Hypothalamus (tissue), 51 donors: ENCODE measurements around the gene OR6C70.

Source experiments
- DNase-seq, 51 donors: peaks; one replicate each; lab custom pipeline; 2025; lab: John Stamatoyannopoulos, UW

The OR6C70 gene

DNA sequence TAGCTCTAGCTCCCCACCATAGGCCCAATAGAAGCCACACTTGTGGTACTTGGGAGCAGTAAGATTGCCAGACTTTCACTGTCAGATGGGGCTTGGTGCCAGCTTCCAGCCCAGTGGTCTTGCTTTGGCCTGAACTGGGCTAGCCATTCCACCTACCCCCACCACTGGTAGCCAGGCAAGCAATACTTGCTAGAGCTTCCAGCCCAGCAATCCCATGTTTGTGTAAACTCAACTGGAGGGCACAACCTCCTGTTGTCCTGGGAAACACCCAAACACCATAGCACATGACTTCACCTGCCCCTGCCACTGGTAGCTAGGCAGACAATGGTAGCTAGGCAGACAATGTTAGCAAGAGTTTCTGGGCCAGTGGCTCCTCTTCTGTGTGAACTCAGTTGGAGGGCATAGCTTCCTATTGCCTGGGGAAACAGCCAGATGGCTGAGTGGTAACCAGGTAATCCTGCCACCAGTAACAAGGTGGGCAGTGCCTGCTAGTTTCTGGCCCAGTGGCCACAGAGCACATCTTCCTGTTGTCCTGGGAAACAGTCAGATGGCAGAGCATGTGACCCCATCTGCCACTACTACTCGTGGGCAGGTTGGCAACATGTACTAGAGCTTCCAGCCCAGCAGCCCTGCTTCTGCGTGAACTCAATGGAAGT is 49.5 kb downstream of the OR6C70 start:
- no peak for DNase-seq
